GM19455 (cell line): ENCODE data around the gene KANTR.

Experiments
- ATAC-seq: cut with Tn5 transposase; IDR thresholded peaks from one replicate; pipeline ENCODE4 v1.9.1; 2021; ENCODE audit not compliant: unreplicated experiment

The KANTR gene

GRCh38 chrX:53080628-53081580 lies 13.0 kb upstream of the KANTR start:
- ATAC-seq, result no peak

GRCh38 chrX:53081925-53082772 lies 11.8 kb upstream of the KANTR start, which contains the start of gene TSPYL2:
Gene TSPYL2, plus strand, starts transcription at chrX:53082367. Its CDS starts 132 bp downstream, at chrX:53082499.
- ATAC-seq, result peak; percentile 94

- peak; percentile 15 for ATAC-seq
These were observed 10.9 kb upstream of the KANTR start for GRCh38 chrX:53082773-53083616.

- no peak for ATAC-seq
These were observed 9.8 kb upstream of the KANTR start for GRCh38 chrX:53084043-53084570.

- ATAC-seq, result no peak
These were observed 9.1 kb upstream of the KANTR start for GRCh38 chrX:53084863-53085262.

- no peak for ATAC-seq
These were observed 8.2 kb upstream of the KANTR start for GRCh38 chrX:53085661-53086229.

GRCh38 chrX:53086464-53086863 lies 7.5 kb upstream of the KANTR start:
- no peak for ATAC-seq

GRCh38 chrX:53087388-53087831 lies 6.5 kb upstream of the KANTR start:
- ATAC-seq, result no peak

- ATAC-seq, result no peak
These were observed 5.6 kb upstream of the KANTR start for GRCh38 chrX:53088136-53088974.

- ATAC-seq, result no peak
These were observed 4.6 kb upstream of the KANTR start for GRCh38 chrX:53089224-53089842.

GRCh38 chrX:53089925-53090324 lies 4.0 kb upstream of the KANTR start:
- no peak for ATAC-seq

- no peak for ATAC-seq
These were observed 2.6 kb upstream of the KANTR start for GRCh38 chrX:53091354-53091753.

- ATAC-seq, result peak; percentile 50
These were observed 726 bp upstream of the KANTR start for GRCh38 chrX:53093177-53093655.

GRCh38 chrX:53094582-53094905 lies 602 bp downstream of the KANTR start:
- ATAC-seq, result no peak

- ATAC-seq, result no peak
These were observed 1.9 kb downstream of the KANTR start for GRCh38 chrX:53095796-53096195.

GRCh38 chrX:53114864-53115549 lies 21.1 kb downstream of the KANTR start:
- ATAC-seq, result no peak

- no peak for ATAC-seq
These were observed 21.6 kb downstream of the KANTR start for GRCh38 chrX:53115550-53115874.

- no peak for ATAC-seq
These were observed 22.2 kb downstream of the KANTR start for GRCh38 chrX:53116101-53116500.
